Mucosa of descending colon (tissue), 3 donors: Measurements from ENCODE around the gene DPYSL5. TPM values are rescaled to one million over a fixed set of nuclear protein-coding genes. Genes with fewer than 3 reads are reported as not detected.
A peak's percentile ranks its signal among the peaks of the same experiment; 100 is the strongest.

ENCODE experiments used
- ATAC-seq: fragments of 200-7000 bp; cut with Tn5 transposase; one replicate; pipeline ENCODE4 v1.9.1; 2020; ENCODE audit warnings: mild to moderate bottlenecking, moderate library complexity
- DNase-seq, 3 donors: peaks; one replicate each; pipeline ENCODE4 v3.0.0-alpha.2; 2020
- H3K36me3 ChIP-seq: fragments of 200-600 bp; one replicate; pipeline ENCODE4 v1.8.0; 2021; ENCODE audit warnings: low read depth, mild to moderate bottlenecking
- H3K4me1 ChIP-seq: fragments of 200-600 bp; one replicate; pipeline ENCODE4 v1.8.0; 2021; ENCODE audit warnings: low read depth, mild to moderate bottlenecking
- H3K4me3 ChIP-seq: fragments of 200-600 bp; one replicate; pipeline ENCODE4 v1.8.0; 2021; ENCODE audit warnings: mild to moderate bottlenecking
- H3K9me3 ChIP-seq: fragments of 200-600 bp; one replicate; pipeline ENCODE4 v1.8.0; 2021; ENCODE audit warnings: mild to moderate bottlenecking
- CTCF ChIP-seq: fragments of 200-600 bp; IDR thresholded peaks from one replicate; pipeline ENCODE4 v1.8.0; 2022; ENCODE audit warnings: antibody characterized with exemption, mild to moderate bottlenecking
- intact Hi-C, 2 donors: fragments of 100-400 bp; cut with DNase I in 1 of 2; cut with micrococcal nuclease in 1 of 2; formaldehyde crosslinking; loops; one replicate each; pipeline versions ENCODE4 v1.11.0 to v1.11.1; 2022; cut with DNase I, micrococcal nuclease
- total RNA-seq, 3 donors: library from RNA; stranded (reverse); fragmentation: NEBNext Ultra II Directional in 2 of 3; extraction: Animal tissue kit (Norgen Biotek cat#: 25700) in 2 of 3; gene quantifications; one replicate each; pipeline versions ENCODE4 v1.2.1 to v1.2.4, GENCODE V29; 2021 to 2023
- donor health status: DM: no; HTN: no; CAD: no; lungs with moderate emphysema.
- donor health status: DM: no; HTN: no; CAD: no.
- donor health status: DM: no; HTN: yes; CAD: no.

The DPYSL5 gene
- total RNA-seq, 3 donors from 2014 or later, result 0.24 to 1.3 (median 0.38) TPM

- Histone ChIP-seq H3K36me3 (no peaks in the 10 kb centered on the region), H3K9me3 (no peaks in the 10 kb centered on the region), H3K4me1 (no peaks in the 10 kb centered on the region), H3K4me3 (no peak overlapping the region)
- DNase-seq (no peak), ATAC-seq (no peak)
- no peak for TF ChIP-seq CTCF
- intact Hi-C loops, result no loop called here
These were observed 90.6 kb downstream of the DPYSL5 start for GRCh38 chr2:26938399-26939118.

- H3K4me3 ChIP-seq, result no peak overlapping the region
- no peaks in the 10 kb centered on the region for H3K36me3 ChIP-seq
- H3K4me1 ChIP-seq, result no peaks in the 10 kb centered on the region
- TF ChIP-seq CTCF, result no peak
- ATAC-seq (no peak), DNase-seq (no peak)
- H3K9me3 ChIP-seq, result no peaks in the 10 kb centered on the region
- intact Hi-C loops, result loop anchor here (5.0 kb wide), 1 partner anchor 93 kb away; the partner anchor contains the start of gene DPYSL5 (in 2 of the 2)
These were observed 92.1 kb downstream of the DPYSL5 start for GRCh38 chr2:26940001-26940400.

GRCh38 chr2:26941486-26941885 lies 93.6 kb downstream of the DPYSL5 start:
- intact Hi-C loops, result loop anchor here (5.0 kb wide), 1 partner anchor 94 kb away; the partner anchor contains the start of gene DPYSL5 (in 2 of the 2)
- Histone ChIP-seq H3K4me3 (no peak overlapping the region), H3K36me3 (no peaks in the 10 kb centered on the region), H3K9me3 (no peaks in the 10 kb centered on the region), H3K4me1 (no peaks in the 10 kb centered on the region)
- no peak for DNase-seq
- TF ChIP-seq CTCF, result no peak
- no peak for ATAC-seq

- H3K4me3 ChIP-seq, result no peak overlapping the region
- no peaks in the 10 kb centered on the region for H3K4me1 ChIP-seq
- TF ChIP-seq CTCF, result peak; percentile 51
- H3K9me3 ChIP-seq, result no peaks in the 10 kb centered on the region
- ATAC-seq (peak; percentile 72), DNase-seq (peak in 2 of 3 donors; percentile 64 to 80)
- intact Hi-C loops, result loop anchor here (5.0 kb wide), 1 partner anchor 95 kb away; the partner anchor contains the start of gene DPYSL5 (in 2 of the 2)
- H3K36me3 ChIP-seq, result no peaks in the 10 kb centered on the region
These were observed 94.8 kb downstream of the DPYSL5 start for GRCh38 chr2:26942543-26943295.

GRCh38 chr2:26945991-26946750 lies 98.2 kb downstream of the DPYSL5 start:
- H3K9me3 ChIP-seq, result no peaks in the 10 kb centered on the region
- ATAC-seq (no peak), DNase-seq (no peak)
- intact Hi-C loops, result no loop called here
- no peak overlapping the region for H3K4me3 ChIP-seq
- no peaks in the 10 kb centered on the region for H3K4me1 ChIP-seq
- no peaks in the 10 kb centered on the region for H3K36me3 ChIP-seq
- TF ChIP-seq CTCF, result no peak
